PFSK-1 (cell line): ENCODE results near the gene TNNT3.

Experiments
- POLR2AphosphoS5 ChIP-seq: IDR thresholded peaks from 2 replicates; pipeline ENCODE4 v1.6.1; 2012; ENCODE audit warnings: low read depth, mild to moderate bottlenecking, control low read depth, low read length, moderate library complexity
- SIN3A ChIP-seq: IDR thresholded peaks from 2 replicates; pipeline ENCODE4 v1.6.1; 2012; ENCODE audit warnings: mild to moderate bottlenecking, low read length, moderate library complexity, borderline replicate concordance; ENCODE audit not compliant: insufficient read depth
- TAF1 ChIP-seq: IDR thresholded peaks from 2 replicates; pipeline ENCODE4 v1.6.1; 2012; ENCODE audit warnings: low read length, control low read depth, borderline replicate concordance; ENCODE audit not compliant: insufficient read depth
- TF ChIP-seq, protein P1 (sequence below), 2 experiments: IDR thresholded peaks; 2 replicates each; pipeline versions ENCODE4 v1.6.1 to v1.8.0; 2011 to 2012; ENCODE audit warnings: low read depth in 2 of 2, low read length in 2 of 2, control low read depth in 1 of 2, inconsistent platforms in 1 of 2, mild to moderate bottlenecking in 1 of 2, moderate library complexity in 1 of 2; ENCODE audit not compliant: insufficient read depth in 1 of 2

DNA sequence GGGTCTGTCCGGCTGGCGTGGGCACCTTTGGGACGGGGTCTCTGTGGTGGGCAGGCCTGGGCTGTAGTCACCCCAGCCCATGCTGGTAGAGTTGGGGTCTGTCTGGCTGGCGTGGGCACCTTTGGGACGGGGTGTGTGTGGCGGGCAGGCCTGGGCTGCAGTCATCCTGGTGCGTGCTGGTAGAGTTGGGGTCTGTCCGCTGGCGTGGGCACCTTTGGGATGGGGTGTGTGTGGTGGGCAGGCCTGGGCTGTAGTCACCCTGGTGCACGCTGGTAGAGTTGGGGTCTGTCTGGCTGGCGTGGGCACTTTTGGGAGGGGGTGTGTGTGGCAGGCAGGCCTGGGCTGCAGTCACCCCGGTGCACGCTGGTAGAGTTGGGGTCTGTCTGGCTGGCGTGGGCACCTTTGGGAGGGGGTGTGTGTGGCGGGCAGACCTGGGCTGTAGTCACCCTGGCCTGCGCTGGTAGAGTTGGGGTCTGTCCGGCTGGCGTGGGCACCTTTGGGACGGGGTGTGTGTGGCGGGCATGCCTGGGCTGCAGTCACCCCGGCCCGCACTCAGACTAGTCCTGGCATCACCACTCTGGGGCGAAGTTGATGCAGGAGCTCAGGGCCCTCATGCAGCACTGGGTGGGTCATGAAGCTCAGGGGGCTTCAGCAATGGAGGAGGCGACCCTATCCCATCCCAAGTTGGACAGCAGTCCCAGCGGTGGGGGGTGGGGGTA is 47.1 kb upstream of the TNNT3 start:
- TF ChIP-seq POLR2AphosphoS5 (no peak), SIN3A (no peak), TAF1 (no peak)
- TF ChIP-seq, protein P1, sequence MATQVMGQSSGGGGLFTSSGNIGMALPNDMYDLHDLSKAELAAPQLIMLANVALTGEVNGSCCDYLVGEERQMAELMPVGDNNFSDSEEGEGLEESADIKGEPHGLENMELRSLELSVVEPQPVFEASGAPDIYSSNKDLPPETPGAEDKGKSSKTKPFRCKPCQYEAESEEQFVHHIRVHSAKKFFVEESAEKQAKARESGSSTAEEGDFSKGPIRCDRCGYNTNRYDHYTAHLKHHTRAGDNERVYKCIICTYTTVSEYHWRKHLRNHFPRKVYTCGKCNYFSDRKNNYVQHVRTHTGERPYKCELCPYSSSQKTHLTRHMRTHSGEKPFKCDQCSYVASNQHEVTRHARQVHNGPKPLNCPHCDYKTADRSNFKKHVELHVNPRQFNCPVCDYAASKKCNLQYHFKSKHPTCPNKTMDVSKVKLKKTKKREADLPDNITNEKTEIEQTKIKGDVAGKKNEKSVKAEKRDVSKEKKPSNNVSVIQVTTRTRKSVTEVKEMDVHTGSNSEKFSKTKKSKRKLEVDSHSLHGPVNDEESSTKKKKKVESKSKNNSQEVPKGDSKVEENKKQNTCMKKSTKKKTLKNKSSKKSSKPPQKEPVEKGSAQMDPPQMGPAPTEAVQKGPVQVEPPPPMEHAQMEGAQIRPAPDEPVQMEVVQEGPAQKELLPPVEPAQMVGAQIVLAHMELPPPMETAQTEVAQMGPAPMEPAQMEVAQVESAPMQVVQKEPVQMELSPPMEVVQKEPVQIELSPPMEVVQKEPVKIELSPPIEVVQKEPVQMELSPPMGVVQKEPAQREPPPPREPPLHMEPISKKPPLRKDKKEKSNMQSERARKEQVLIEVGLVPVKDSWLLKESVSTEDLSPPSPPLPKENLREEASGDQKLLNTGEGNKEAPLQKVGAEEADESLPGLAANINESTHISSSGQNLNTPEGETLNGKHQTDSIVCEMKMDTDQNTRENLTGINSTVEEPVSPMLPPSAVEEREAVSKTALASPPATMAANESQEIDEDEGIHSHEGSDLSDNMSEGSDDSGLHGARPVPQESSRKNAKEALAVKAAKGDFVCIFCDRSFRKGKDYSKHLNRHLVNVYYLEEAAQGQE (IDR thresholded peaks at IDR 0.05; ENCODE audit: insufficient read depth in 1 of 2, low read depth in 2 of 2, low read length in 2 of 2), result no peak
